BE2C (cell line): ENCODE data around the gene EPPIN.

Experiments
- DNase-seq: peaks from one replicate; pipeline ENCODE4 v3.0.0-alpha.2; 2020
- H3K27me3 ChIP-seq: fragments of 250-450 bp; sonication (Bioruptor Pico); 2 replicates; pipeline ENCODE4 v1.5.1; 2020; ENCODE audit warnings: mild to moderate bottlenecking
- H3K36me3 ChIP-seq: fragments of 250-450 bp; sonication (Bioruptor Pico); 2 replicates; pipeline ENCODE4 v1.5.1; 2020; ENCODE audit warnings: mild to moderate bottlenecking
- H3K4me1 ChIP-seq: fragments of 250-450 bp; sonication (Bioruptor Pico); 2 replicates; pipeline ENCODE4 v1.5.1; 2020
- H3K4me3 ChIP-seq: 2 replicates; pipeline ENCODE4 v1.5.1; 2011; ENCODE audit warnings: low read depth, low read length
- H3K9me3 ChIP-seq: fragments of 250-450 bp; sonication (Bioruptor Pico); 2 replicates; pipeline ENCODE4 v1.5.1; 2020
- CTCF ChIP-seq: IDR thresholded peaks from 2 replicates; pipeline ENCODE4 v1.5.1; 2012; ENCODE audit warnings: mild to moderate bottlenecking, low read depth, low read length

Gene EPPIN

GRCh38 chr20:45506398-45506797, 40.8 kb downstream of the EPPIN start:
- TF ChIP-seq CTCF: no peak
- Histone ChIP-seq H3K4me1 (no peaks in the 10 kb centered on the region), H3K9me3 (no peaks in the 10 kb centered on the region)

GRCh38 chr20:45503403-45503802, 43.8 kb downstream of the EPPIN start:
- TF ChIP-seq CTCF: no peak
- DNase-seq: no peak
- Histone ChIP-seq H3K36me3 (no peaks in the 10 kb centered on the region), H3K4me3 (no peak overlapping the region), H3K4me1 (no peaks in the 10 kb centered on the region), H3K27me3 (peaks cover 26% of the 10 kb centered on the region), H3K9me3 (no peaks in the 10 kb centered on the region; the same call in 1 of the 2 replicates)

More at GRCh38 chr20:45506398-45506797, 40.8 kb downstream of the EPPIN start:
- no peak for DNase-seq
- Histone ChIP-seq H3K4me3 (no peak overlapping the region), H3K36me3 (no peaks in the 10 kb centered on the region), H3K27me3 (peaks cover 3% of the 10 kb centered on the region)

GRCh38 chr20:45502561-45502960, 44.6 kb downstream of the EPPIN start:
- Histone ChIP-seq H3K9me3 (no peaks in the 10 kb centered on the region; the same call in 1 of the 2 replicates), H3K27me3 (peaks cover 34% of the 10 kb centered on the region), H3K4me3 (no peak overlapping the region), H3K36me3 (no peaks in the 10 kb centered on the region), H3K4me1 (no peaks in the 10 kb centered on the region)
- DNase-seq: no peak
- no peak for TF ChIP-seq CTCF

GRCh38 chr20:45501600-45501999, 45.6 kb downstream of the EPPIN start:
- Histone ChIP-seq H3K4me1 (no peaks in the 10 kb centered on the region), H3K9me3 (no peaks in the 10 kb centered on the region; the same call in 1 of the 2 replicates)

GRCh38 chr20:45500022-45500421, 47.2 kb downstream of the EPPIN start:
- no peaks in the 10 kb centered on the region for H3K36me3 ChIP-seq
- H3K4me3 ChIP-seq: no peak overlapping the region
- H3K4me1 ChIP-seq: no peaks in the 10 kb centered on the region
- DNase-seq: no peak
- no peaks in the 10 kb centered on the region; the same call in 1 of the 2 replicates for H3K9me3 ChIP-seq
- peaks cover 56% of the 10 kb centered on the region for H3K27me3 ChIP-seq
- no peak for TF ChIP-seq CTCF

More at GRCh38 chr20:45501600-45501999, 45.6 kb downstream of the EPPIN start:
- Histone ChIP-seq H3K36me3 (no peaks in the 10 kb centered on the region), H3K27me3 (peaks cover 40% of the 10 kb centered on the region), H3K4me3 (no peak overlapping the region)
- TF ChIP-seq CTCF: no peak
- DNase-seq: no peak

- Histone ChIP-seq H3K36me3 (no peaks in the 10 kb centered on the region), H3K4me3 (no peak overlapping the region), H3K4me1 (no peaks in the 10 kb centered on the region), H3K9me3 (no peaks in the 10 kb centered on the region; the same call in 1 of the 2 replicates), H3K27me3 (peaks cover 57% of the 10 kb centered on the region)
- no peak for TF ChIP-seq CTCF
- DNase-seq: no peak
These were observed 49.2 kb downstream of the EPPIN start for GRCh38 chr20:45497971-45498494.
